HG03354 (cell line): ENCODE results near the gene TENM4.
A peak's percentile ranks its signal among the peaks of the same experiment; 100 is the strongest.

Experiments used
- ATAC-seq: cut with Tn5 transposase; IDR thresholded peaks from one replicate; pipeline ENCODE4 v1.9.1; 2021; ENCODE audit warnings: mild to moderate bottlenecking; ENCODE audit not compliant: unreplicated experiment, poor library complexity, severe bottlenecking

Gene TENM4

DNA sequence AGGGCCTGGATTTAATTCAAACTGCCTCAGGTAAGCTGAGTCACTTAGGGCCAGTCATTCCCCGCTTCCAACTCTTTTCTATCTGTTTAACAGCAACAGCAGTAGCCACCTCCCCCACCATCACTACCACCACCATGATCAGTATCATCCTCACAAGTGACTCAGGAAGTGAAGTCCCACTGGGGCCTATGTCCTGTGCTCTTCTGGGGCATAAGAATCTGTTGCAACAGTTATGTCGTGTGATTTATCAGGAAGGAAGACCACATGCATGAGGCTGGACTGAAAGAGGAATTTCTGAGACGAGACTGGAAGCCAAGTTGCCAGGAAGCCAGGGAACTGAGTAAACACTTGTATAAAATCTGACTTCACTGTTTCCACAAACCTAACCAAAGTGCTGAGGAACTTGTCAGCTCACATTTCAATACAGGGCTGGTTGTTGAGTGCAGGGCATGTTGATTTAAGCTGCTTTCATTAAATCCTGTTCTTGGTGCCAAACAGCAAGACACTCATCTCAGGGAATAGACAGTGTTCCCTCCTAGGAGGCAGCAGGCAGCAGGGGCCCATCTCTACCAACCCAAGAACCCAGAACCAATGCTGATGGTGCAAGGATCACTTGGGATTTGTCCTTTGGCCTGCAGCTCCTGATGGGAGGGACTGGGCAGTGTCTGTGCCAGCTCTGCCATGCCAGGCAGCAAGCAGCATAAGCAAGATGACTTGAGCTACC is 639.5 kb downstream of the TENM4 start:
- no peak for ATAC-seq

GRCh38 chr11:78800756-78801155 is 640.1 kb downstream of the TENM4 start:
- ATAC-seq, result no peak

DNA sequence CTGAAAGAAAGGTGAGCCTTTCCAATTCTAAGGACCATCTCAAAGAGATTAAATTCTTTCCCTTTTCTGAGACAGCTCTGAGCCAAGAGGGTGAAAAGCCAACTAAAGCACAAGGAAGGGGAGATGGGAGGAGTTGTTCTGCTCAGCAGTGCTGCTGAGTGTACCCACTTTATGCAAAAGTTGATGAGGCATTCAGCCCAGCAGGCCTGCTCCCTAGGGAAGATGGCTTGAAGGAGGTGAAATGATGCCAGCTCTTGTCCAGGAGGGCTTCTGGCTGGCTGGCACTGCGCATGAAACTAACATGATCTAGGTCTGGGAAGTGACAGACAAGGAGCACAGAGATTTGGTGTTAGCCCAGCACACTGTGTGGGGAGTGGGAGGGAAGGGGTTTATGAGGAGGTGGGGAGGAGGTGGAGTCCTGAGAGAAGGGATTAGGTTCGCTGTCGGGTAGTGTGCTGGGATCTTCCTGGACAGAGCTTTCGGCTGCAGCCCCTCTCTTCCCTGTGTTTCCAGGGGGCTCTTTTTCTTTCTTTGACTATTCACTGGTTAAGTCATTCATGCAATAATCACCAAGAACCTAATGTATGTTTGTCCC is 640.6 kb downstream of the TENM4 start:
- ATAC-seq, result no peak

GRCh38 chr11:78798663-78799062 is 642.2 kb downstream of the TENM4 start:
- peak; percentile 96 for ATAC-seq

DNA sequence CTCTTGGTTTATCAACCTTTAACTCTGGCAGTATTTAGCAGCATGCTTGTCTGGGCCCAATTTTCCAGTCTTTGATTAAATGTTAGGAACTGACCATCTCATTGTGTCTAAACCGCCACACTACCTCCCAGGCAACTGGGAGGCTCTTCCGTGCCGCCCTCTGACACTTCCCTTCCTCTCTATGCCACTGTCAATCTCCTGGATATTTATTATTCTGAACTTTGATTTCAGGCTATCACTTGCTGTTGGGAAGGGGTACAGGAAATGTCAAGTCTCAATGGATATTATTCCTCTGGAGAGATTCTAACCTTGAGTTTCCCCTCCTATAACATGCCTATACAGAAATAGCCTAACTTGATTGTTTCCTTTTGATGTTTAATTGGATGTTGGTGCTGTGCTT is 643.3 kb downstream of the TENM4 start:
- ATAC-seq, result no peak

GRCh38 chr11:78796956-78797355 is 643.9 kb downstream of the TENM4 start:
- ATAC-seq, result no peak

DNA sequence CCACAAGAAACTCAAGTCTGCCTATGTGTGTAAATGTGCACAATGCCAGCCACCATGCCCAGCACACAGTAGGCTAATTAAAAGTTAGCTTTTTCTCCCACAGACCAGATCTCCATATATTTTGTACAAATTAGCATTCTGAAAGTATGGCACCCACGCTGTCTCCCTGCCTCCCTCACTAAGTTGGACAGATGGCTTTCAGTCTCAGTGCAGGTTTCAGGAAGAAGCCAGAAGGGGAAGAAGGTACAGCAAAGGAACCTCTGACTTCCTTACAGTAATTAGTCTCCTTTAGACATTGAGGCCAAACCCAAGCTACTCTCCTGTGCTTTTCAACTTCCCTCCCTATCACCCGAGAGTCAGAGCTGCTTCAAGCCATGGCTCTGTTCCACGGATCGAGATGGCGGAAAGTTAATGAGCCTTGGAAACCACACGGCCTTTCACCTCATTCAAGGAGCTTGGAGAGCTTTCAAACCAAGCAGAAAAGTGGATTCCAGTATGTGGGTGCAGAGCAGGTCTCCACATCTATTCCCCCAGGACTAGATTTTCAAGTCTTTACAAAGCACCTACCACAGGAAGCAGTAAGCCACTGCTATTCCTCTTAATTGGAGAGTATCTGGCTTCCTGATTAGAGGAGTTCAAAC is 645.1 kb downstream of the TENM4 start:
- ATAC-seq, result no peak

DNA sequence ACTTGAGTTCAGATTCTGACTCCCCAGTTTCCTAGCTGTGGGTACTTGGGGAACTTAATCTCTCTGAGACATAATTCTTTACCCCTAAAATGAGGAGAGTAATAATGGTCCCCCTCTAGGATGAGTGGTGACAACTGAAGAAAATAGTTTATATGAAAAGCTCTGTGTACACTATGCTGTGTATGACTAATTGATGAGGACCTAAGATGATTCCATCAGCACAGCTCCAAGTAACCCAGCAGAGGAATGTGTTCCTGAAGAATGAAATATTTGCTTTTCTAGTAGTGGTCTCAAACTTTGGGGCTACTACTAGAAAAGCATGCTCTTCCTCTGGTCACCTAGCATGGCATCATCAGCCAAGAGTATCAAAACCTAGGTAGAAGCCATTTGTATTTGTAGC is 648.9 kb downstream of the TENM4 start:
- no peak for ATAC-seq

DNA sequence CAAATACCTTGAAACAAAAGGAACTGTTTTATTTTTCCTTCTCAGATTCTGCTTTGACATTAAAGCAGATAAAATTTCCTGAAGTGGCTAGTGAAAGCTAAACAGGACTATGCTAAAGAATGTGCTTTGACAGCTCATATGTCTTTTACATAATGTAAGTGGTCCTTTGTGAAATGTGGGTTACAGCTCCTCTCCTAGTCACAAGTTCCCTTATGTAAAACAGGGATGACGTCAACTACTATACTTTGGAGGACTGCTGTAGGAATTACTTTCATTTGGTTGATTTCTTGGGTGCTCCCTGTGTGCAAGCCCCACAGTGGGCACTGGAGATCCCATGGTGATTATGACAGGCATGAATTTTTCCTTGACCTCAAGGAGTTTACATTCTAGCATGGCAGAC is 649.6 kb downstream of the TENM4 start:
- ATAC-seq, result no peak

DNA sequence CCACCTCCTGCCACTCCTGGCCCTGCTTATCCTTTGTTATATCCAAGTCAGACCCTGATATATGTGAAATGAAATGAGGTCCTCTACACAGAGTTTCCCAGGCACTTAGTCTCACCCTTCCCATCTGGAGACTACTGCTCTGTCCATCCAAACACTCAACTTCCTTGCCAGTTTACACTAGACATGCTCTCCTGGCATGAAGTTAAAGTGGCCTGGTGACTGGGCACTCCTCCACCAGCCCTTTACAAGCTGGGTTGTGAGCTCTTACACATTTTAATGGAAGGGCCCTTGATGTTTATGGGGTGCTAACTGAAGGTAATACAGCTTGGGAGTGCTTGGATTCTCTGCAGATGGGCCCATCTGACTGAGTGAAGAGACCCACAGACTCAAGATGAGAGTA is 650.0 kb downstream of the TENM4 start:
- ATAC-seq, result no peak

DNA sequence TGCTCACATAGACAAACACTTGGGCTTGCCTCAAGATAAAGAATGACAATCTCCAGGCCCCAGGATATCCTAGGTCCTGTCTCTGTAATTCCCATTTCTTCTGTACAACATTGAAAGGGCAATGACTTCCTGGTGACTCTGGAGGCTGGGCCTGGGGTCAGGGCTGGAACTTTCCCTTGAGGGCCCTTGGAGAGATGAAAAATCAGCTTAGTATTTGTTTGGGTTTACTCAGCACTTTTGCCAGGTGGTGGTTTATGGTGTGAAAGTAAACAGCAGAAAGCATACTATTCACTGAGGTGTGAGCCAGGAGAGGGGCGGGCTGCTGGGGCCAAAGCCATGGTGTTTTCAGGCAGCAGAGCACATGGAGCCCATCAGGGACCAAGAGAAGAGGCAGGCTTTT is 651.5 kb downstream of the TENM4 start:
- no peak for ATAC-seq

- no peak for ATAC-seq
Observed at GRCh38 chr11:78788533-78788932, 652.3 kb downstream of the TENM4 start.

- ATAC-seq, result no peak
Observed at GRCh38 chr11:78787696-78788095, 653.1 kb downstream of the TENM4 start.

DNA sequence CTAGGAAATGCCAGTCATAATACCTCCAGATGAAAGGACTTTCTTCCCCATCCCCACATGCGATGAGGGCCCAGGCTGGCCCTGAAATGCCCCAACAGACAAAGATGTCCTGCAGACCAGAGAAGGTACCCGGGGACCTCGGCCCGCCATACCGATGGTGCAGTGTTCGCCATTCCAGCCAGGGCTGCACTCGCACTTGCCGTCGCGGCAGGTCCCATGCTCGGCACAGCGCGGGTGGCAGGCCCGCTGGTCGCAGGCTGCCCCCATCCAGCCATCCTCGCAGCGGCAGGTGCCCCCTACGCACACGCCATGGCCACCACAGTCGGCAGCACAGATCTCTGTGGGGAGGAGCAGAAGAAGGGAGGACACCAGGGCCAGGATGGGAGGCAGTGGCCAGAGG is 654.1 kb downstream of the TENM4 start:
- ATAC-seq, result no peak

DNA sequence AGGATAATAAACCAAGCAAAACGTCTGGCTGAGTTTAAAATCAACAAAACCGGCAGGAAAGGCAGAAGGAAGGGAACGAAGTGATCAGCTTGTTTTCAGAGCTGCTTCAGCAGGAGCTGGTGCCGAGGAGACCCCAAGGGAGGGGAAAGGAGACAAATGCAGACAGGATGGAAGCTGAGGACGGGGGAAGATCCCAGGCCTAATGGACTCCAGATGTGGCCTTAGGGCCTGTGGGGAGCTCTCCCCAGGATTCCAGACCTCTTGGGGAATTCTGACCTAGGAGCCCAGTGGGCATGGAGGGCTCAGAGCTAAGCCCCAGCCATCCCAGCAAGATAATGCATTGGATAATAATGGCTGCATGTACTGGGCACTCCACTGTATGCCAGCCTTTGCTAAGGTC is 654.7 kb downstream of the TENM4 start:
- ATAC-seq, result no peak

DNA sequence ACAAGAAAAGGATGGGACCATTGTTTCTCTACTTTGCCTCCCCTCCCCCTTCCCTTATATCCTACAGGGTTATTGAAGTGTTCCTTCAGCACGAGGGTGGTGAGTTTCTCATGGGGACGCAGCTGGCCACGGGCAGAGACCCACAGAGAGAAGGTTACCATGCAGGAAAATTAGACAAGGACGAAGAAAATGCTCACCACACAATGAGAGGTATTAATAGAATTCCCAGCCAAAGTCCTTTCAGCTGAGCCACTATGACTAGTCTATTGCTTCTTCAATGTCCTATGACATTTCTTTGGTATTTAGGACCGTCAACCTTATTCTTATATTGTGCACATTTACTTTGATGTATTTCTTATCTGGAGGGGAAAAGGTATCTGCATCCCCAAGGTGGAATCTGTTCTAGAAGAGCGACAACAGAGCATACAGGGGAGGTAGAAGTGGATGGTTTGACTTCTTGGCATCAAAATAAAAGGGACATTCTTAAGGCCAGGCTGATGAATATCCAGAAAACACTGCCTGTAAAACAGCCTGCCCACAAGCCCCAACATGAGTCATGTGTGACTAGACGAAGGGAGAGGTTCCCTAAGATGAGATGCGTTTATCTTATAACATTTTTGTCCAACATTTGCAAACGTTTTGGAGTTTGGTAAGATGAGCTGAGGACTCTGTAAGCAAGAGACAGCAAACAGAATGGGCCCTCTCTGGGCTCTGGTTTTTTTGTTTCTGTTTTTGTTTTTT is 656.3 kb downstream of the TENM4 start:
- no peak for ATAC-seq

GRCh38 chr11:78783846-78784245 is 657.0 kb downstream of the TENM4 start:
- ATAC-seq, result no peak

DNA sequence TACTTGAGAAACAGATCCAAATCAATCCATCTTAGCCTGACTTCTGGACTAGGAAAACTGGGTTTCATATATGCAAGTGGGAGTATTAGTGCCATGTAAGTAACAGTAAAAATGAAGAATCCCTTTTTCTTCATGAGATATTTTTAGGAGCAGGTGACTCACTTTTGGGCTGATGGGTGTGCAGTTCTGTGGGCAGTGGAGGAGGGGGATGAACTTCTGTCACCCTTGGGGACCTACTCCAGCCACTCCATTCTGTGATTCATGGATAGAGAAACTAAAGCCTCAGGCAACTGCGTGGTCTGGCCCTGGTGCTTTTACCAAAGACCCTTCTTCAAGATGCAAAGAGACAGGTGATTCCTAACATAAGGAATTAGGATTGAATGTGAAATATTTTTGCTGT is 657.5 kb downstream of the TENM4 start:
- no peak for ATAC-seq

GRCh38 chr11:78782725-78783124 is 658.1 kb downstream of the TENM4 start:
- ATAC-seq, result no peak

- ATAC-seq, result no peak
Observed at GRCh38 chr11:78780889-78781288, 659.9 kb downstream of the TENM4 start.

DNA sequence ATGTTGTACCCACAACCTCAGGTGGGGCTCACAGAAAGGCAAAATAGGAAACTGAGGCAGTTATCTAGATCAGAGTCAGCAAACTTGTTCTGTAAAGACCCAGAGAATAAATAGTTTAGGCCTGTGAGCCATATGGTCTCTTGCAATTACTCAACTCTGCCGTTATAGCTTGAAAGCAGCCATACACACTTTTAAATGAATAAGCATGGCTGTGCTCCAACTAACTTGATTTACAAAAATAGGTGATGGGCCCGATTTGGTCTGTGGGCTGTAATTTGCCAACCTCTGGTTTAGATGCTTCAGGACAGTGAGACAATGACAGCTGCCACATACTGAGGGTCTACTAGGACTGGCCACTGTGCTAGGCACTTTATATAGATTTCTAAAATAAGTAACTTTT is 667.3 kb downstream of the TENM4 start:
- no peak for ATAC-seq
